HepG2 (cell line): Measurements from ENCODE around the gene PPP2R1B. TPM values are rescaled to one million over a fixed set of nuclear protein-coding genes. Genes with fewer than 3 reads are reported as not detected.
A peak's percentile ranks its signal among the peaks of the same experiment; 100 is the strongest.

Experiments used
- ARNTL ChIP-seq: sonication (generic); formaldehyde crosslinking; IDR thresholded peaks from 2 replicates; pipeline ENCODE4 v1.4.0; 2020; ENCODE audit warnings: mild to moderate bottlenecking, missing genetic modification reagents
- ESRRA ChIP-seq: sonication (generic); formaldehyde crosslinking; IDR thresholded peaks from 2 replicates; pipeline ENCODE4 v1.5.1; 2020; ENCODE audit warnings: mild to moderate bottlenecking, low read depth, missing genetic modification reagents
- FOXK2 ChIP-seq: fragments of 450-650 bp; IDR thresholded peaks from 2 replicates; pipeline ENCODE4 v1.6.1; 2016
- FOXP1 ChIP-seq, 2 experiments: fragments of 450-650 bp in 1 of 2; IDR thresholded peaks; 2 replicates each; pipeline ENCODE4 v1.6.1; 2017 to 2018; ENCODE audit warnings: antibody characterized with exemption in 1 of 2
- GATA4 ChIP-seq: sonication (generic); IDR thresholded peaks from 2 replicates; pipeline ENCODE4 v1.6.1; 2016; ENCODE audit warnings: antibody characterized with exemption, low read depth, borderline replicate concordance
- KDM5A ChIP-seq: fragments of 200-600 bp; sonication (generic); IDR thresholded peaks from 2 replicates; pipeline ENCODE4 v1.7.0; 2018; ENCODE audit warnings: antibody characterized with exemption, mild to moderate bottlenecking, low read length, borderline replicate concordance
- KDM6A ChIP-seq: IDR thresholded peaks from 2 replicates; pipeline ENCODE4 v1.6.1; 2016; ENCODE audit warnings: low read depth
- NAIF1 ChIP-seq: sonication (generic); formaldehyde crosslinking; IDR thresholded peaks from 2 replicates; pipeline ENCODE4 v1.5.0; 2020; ENCODE audit warnings: mild to moderate bottlenecking, missing genetic modification reagents, borderline replicate concordance
- NCOA1 ChIP-seq: sonication (generic); formaldehyde crosslinking; IDR thresholded peaks from 2 replicates; pipeline ENCODE4 v1.9.0; 2021; ENCODE audit warnings: missing genetic modification reagents
- NPAS2 ChIP-seq: sonication (generic); formaldehyde crosslinking; IDR thresholded peaks from 2 replicates; pipeline ENCODE4 v1.8.0; 2022; ENCODE audit warnings: mild to moderate bottlenecking, missing genetic modification reagents, borderline replicate concordance
- PLRG1 ChIP-seq: fragments of 450-650 bp; conservative IDR thresholded peaks from 2 replicates; pipeline ENCODE4 v1.6.1; 2016
- POLR2G ChIP-seq: fragments of 200-400 bp; formaldehyde crosslinking; IDR thresholded peaks from 2 replicates; pipeline ENCODE4 v1.6.1; 2018; ENCODE audit warnings: mild to moderate bottlenecking, low read depth, low read length, moderate library complexity
- REPIN1 ChIP-seq: sonication (generic); formaldehyde crosslinking; IDR thresholded peaks from 2 replicates; pipeline ENCODE4 v1.8.0; 2022; ENCODE audit warnings: missing genetic modification reagents, low read depth, mild to moderate bottlenecking, borderline replicate concordance
- SMAD3 ChIP-seq: sonication (generic); formaldehyde crosslinking; IDR thresholded peaks from 2 replicates; pipeline ENCODE4 v1.4.0; 2020; ENCODE audit warnings: missing genetic modification reagents
- ZFP37 ChIP-seq: sonication (generic); formaldehyde crosslinking; IDR thresholded peaks from 2 replicates; pipeline ENCODE4 v1.4.0; 2020; ENCODE audit warnings: missing genetic modification reagents, borderline replicate concordance
- ZFP62 ChIP-seq: sonication (generic); formaldehyde crosslinking; IDR thresholded peaks from 2 replicates; pipeline ENCODE4 v1.4.0; 2020; ENCODE audit warnings: missing genetic modification reagents
- ZNF180 ChIP-seq: sonication (generic); formaldehyde crosslinking; IDR thresholded peaks from 2 replicates; pipeline ENCODE4 v1.4.0; 2020; ENCODE audit warnings: low read depth, missing genetic modification reagents, borderline replicate concordance
- ZNF3 ChIP-seq: IDR thresholded peaks from 2 replicates; pipeline ENCODE4 v1.7.0; 2017; ENCODE audit warnings: inconsistent platforms
- ZNF350 ChIP-seq: sonication (generic); formaldehyde crosslinking; IDR thresholded peaks from 2 replicates; pipeline ENCODE4 v1.4.0; 2020; ENCODE audit warnings: mild to moderate bottlenecking, low read depth, missing genetic modification reagents, borderline replicate concordance
- ZNF773 ChIP-seq: sonication (generic); formaldehyde crosslinking; IDR thresholded peaks from 2 replicates; pipeline ENCODE4 v1.4.0; 2020; ENCODE audit warnings: missing genetic modification reagents, borderline replicate concordance
- ZNF781 ChIP-seq: sonication (generic); formaldehyde crosslinking; IDR thresholded peaks from 2 replicates; pipeline ENCODE4 v1.5.1; 2020; ENCODE audit warnings: borderline replicate concordance, mild to moderate bottlenecking, missing genetic modification reagents; ENCODE audit errors: not compliant biosample characterization
- polyA plus RNA-seq, 8 experiments: library from polyadenylated mRNA; depleted of rRNA in 3 of 8; stranded (reverse) in 7 of 8; unstranded in 1 of 8; fragments of >200 nt; fragmentation: Illumina TruSeq in 4 of 8; extraction: Trizol in 4 of 8; gene quantifications; 2 replicates each; pipeline versions ENCODE4 v1.2.1 to v1.2.3, GENCODE V29; 2011 to 2016; ENCODE audit warnings: low read depth in 4 of 8, missing spikeins in 1 of 8, mixed read lengths in 1 of 8; ENCODE audit not compliant: insufficient read depth in 1 of 8
- total RNA-seq, 5 experiments: library from RNA; depleted of rRNA; stranded (reverse); fragments of >200 nt; fragmentation: Illumina TruSeq; extraction: Trizol; gene quantifications; 2 replicates each; pipeline ENCODE4 v1.2.3, GENCODE V29; 2016; ENCODE audit warnings: low read depth in 1 of 5
- TF ChIP-seq, protein P1 (sequence below): sonication (generic); formaldehyde crosslinking; IDR thresholded peaks from 2 replicates; pipeline ENCODE4 v1.9.0; 2022; ENCODE audit warnings: missing genetic modification reagents, mild to moderate bottlenecking, borderline replicate concordance
- TF ChIP-seq, protein P2 (sequence below): sonication (generic); formaldehyde crosslinking; IDR thresholded peaks from 2 replicates; pipeline ENCODE4 v1.8.0; 2022; ENCODE audit warnings: mild to moderate bottlenecking, missing genetic modification reagents
- TF ChIP-seq, protein P3 (sequence below): sonication (generic); formaldehyde crosslinking; conservative IDR thresholded peaks from 2 replicates; pipeline ENCODE4 v1.4.0; 2020; ENCODE audit warnings: mild to moderate bottlenecking, missing genetic modification reagents, moderate library complexity

Gene PPP2R1B
- total and polyA plus RNA-seq, 2 of the 13 experiments (the other 11 are each of a cell fraction or from before 2014, with no cell fraction given) = 22.1 to 56.8 TPM

DNA sequence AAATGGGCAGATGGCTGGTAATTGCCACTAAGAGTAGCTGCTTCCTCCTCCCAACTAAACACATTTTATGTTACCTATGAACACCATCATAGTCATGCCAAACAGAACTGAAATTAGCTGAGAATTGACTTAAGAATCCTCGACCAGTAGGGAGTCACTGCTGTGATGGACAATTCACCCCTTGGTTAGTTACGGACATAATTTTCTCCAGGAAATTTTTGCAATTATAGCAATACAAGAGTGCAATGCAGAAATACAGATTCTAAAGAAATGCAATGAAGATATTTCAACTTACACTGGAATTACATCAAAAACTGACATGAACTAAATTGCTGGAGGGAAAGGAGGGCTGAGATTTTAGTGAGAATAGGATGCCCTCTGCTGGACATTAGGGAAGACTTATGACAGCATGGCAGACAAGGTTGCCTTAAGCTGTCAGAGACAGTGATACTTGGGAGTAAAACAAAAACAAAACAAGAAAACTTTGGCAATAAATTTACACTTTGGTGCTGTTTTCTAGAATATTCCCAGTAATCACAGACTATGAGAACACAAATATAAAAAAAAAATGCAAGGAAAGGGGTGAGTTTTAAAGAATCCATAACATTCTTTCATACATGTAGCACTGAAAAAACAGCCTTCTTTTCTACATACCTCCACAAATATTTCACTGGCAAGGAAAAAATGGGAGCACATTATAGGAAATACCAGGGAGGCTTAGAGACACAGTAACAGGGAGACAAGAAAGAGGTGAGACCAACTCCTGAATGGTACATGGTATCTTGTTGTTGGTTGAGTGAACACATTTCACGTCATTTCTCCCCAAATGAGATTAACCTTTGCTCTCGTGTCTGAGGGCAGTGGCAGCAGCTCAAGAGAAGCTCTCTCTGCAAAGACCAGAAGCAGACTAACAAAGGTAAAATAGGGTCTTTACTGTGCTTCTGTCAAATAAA, 11.2 kb upstream of the PPP2R1B start (continued):
- TF ChIP-seq PLRG1 (no peak), ZNF180 (no peak), KDM6A (CRISPR knock-in tag) (peak; percentile 81), ZNF3 (CRISPR knock-in tag) (no peak), ZFP37 (CRISPR knock-in tag) (no peak), ESRRA (CRISPR knock-in tag) (0 out of 2 replicates have a peak, but pooled peaks have one; percentile 15), GATA4 (no peak), NAIF1 (no peak), REPIN1 (no peak), NPAS2 (CRISPR knock-in tag) (no peak), ZNF773 (CRISPR knock-in tag) (no peak), FOXP1 (IDR thresholded peaks at IDR 0.05) (no peak), FOXP1 (CRISPR knock-in tag; IDR thresholded peaks at IDR 0.05) (peak; percentile 42; the same call in 1 of the 2 replicates), SMAD3 (CRISPR knock-in tag) (0 out of 2 replicates have a peak, but pooled peaks have one; percentile 17), ZNF350 (CRISPR knock-in tag) (no peak), ZFP62 (CRISPR knock-in tag) (no peak), KDM5A (peak; percentile 46; the same call in 1 of the 2 replicates), ZNF781 (no peak), POLR2G (no peak), NCOA1 (CRISPR knock-in tag) (no peak), FOXK2 (0 out of 2 replicates have a peak, but pooled peaks have one; percentile 28), ARNTL (CRISPR knock-in tag) (no peak)
- TF ChIP-seq, protein P1, sequence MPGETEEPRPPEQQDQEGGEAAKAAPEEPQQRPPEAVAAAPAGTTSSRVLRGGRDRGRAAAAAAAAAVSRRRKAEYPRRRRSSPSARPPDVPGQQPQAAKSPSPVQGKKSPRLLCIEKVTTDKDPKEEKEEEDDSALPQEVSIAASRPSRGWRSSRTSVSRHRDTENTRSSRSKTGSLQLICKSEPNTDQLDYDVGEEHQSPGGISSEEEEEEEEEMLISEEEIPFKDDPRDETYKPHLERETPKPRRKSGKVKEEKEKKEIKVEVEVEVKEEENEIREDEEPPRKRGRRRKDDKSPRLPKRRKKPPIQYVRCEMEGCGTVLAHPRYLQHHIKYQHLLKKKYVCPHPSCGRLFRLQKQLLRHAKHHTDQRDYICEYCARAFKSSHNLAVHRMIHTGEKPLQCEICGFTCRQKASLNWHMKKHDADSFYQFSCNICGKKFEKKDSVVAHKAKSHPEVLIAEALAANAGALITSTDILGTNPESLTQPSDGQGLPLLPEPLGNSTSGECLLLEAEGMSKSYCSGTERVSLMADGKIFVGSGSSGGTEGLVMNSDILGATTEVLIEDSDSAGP = no peak
- TF ChIP-seq, protein P2, sequence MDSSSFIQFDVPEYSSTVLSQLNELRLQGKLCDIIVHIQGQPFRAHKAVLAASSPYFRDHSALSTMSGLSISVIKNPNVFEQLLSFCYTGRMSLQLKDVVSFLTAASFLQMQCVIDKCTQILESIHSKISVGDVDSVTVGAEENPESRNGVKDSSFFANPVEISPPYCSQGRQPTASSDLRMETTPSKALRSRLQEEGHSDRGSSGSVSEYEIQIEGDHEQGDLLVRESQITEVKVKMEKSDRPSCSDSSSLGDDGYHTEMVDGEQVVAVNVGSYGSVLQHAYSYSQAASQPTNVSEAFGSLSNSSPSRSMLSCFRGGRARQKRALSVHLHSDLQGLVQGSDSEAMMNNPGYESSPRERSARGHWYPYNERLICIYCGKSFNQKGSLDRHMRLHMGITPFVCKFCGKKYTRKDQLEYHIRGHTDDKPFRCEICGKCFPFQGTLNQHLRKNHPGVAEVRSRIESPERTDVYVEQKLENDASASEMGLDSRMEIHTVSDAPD = no peak
- TF ChIP-seq, protein P3, sequence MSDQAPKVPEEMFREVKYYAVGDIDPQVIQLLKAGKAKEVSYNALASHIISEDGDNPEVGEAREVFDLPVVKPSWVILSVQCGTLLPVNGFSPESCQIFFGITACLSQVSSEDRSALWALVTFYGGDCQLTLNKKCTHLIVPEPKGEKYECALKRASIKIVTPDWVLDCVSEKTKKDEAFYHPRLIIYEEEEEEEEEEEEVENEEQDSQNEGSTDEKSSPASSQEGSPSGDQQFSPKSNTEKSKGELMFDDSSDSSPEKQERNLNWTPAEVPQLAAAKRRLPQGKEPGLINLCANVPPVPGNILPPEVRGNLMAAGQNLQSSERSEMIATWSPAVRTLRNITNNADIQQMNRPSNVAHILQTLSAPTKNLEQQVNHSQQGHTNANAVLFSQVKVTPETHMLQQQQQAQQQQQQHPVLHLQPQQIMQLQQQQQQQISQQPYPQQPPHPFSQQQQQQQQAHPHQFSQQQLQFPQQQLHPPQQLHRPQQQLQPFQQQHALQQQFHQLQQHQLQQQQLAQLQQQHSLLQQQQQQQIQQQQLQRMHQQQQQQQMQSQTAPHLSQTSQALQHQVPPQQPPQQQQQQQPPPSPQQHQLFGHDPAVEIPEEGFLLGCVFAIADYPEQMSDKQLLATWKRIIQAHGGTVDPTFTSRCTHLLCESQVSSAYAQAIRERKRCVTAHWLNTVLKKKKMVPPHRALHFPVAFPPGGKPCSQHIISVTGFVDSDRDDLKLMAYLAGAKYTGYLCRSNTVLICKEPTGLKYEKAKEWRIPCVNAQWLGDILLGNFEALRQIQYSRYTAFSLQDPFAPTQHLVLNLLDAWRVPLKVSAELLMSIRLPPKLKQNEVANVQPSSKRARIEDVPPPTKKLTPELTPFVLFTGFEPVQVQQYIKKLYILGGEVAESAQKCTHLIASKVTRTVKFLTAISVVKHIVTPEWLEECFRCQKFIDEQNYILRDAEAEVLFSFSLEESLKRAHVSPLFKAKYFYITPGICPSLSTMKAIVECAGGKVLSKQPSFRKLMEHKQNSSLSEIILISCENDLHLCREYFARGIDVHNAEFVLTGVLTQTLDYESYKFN = peak; percentile 90
